A673 (cell line): ENCODE measurements around the gene ATG2B. TPM values are rescaled to one million over a fixed set of nuclear protein-coding genes. Genes with fewer than 3 reads are reported as not detected.

ENCODE experiments used
- BruUV-seq: library from RNA; stranded (reverse); fragments of 400-500 nt; replicated peaks from 2 replicates; lab custom pipeline; 2021; lab: Mats Ljungman, UMichigan
- CTCF ChIA-PET: fragments of 300-600 bp; sonication (Branson Sonifier 250); formaldehyde crosslinking; loops from one replicate; lab custom pipeline; 2022; ENCODE audit warnings: antibody characterized with exemption; lab: Charles Lee
- POLR2A ChIA-PET: fragments of 300-600 bp; sonication (Branson Sonifier 250); formaldehyde crosslinking; loops from one replicate; lab custom pipeline; 2022; ENCODE audit warnings: antibody characterized with exemption; ENCODE audit not compliant: low non-redundant PET; lab: Charles Lee
- DNase-seq: peaks from one replicate; pipeline ENCODE4 v3.0.0-alpha.2; 2015; ENCODE audit warnings: low spot score
- H3K27ac ChIP-seq: fragments of 200-600 bp; sonication (generic); 2 replicates; pipeline ENCODE4 v1.5.1; 2016; ENCODE audit warnings: mixed run types, low read depth, mild to moderate bottlenecking, mixed read lengths, antibody characterized with exemption, low read length; ENCODE audit not compliant: poor library complexity, severe bottlenecking
- H3K27me3 ChIP-seq: fragments of 200-600 bp; sonication (generic); replicated peaks from 2 replicates; pipeline ENCODE4 v1.6.1; 2017; ENCODE audit warnings: mixed run types, low read depth, mild to moderate bottlenecking, mixed read lengths, antibody characterized with exemption, low read length; ENCODE audit not compliant: insufficient read depth, poor library complexity
- H3K36me3 ChIP-seq: fragments of 200-600 bp; sonication (generic); 2 replicates; pipeline ENCODE4 v1.6.1; 2016; ENCODE audit warnings: mixed run types, mild to moderate bottlenecking, mixed read lengths, antibody characterized with exemption, low read length; ENCODE audit not compliant: insufficient read depth, poor library complexity, severe bottlenecking
- H3K4me1 ChIP-seq: fragments of 200-600 bp; sonication (generic); 2 replicates; pipeline ENCODE4 v1.6.1; 2017; ENCODE audit warnings: mixed run types, mild to moderate bottlenecking, mixed read lengths, antibody characterized with exemption, low read length; ENCODE audit not compliant: insufficient read depth, poor library complexity, severe bottlenecking
- H3K4me3 ChIP-seq: fragments of 200-600 bp; sonication (generic); 2 replicates; pipeline ENCODE4 v1.5.1; 2016; ENCODE audit warnings: low read depth, mixed run types, mild to moderate bottlenecking, mixed read lengths, low read length; ENCODE audit not compliant: poor library complexity, severe bottlenecking
- H3K9me3 ChIP-seq: fragments of 200-600 bp; sonication (generic); 2 replicates; pipeline ENCODE4 v1.6.1; 2016; ENCODE audit warnings: mixed run types, low read depth, mild to moderate bottlenecking, mixed read lengths, antibody characterized with exemption, low read length; ENCODE audit not compliant: poor library complexity, severe bottlenecking
- CTCF ChIP-seq: fragments of 300-800, 200-600 bp; sonication (generic); conservative IDR thresholded peaks from 2 replicates; pipeline ENCODE4 v1.5.1; 2017; ENCODE audit warnings: low read depth, mild to moderate bottlenecking, antibody characterized with exemption, low read length, moderate library complexity, mixed read lengths
- EZH2 ChIP-seq: fragments of 200-600 bp; sonication (generic); IDR thresholded peaks from 2 replicates; pipeline ENCODE4 v1.6.1; 2017; ENCODE audit warnings: borderline replicate concordance, low read depth, mild to moderate bottlenecking, mixed read lengths, antibody characterized with exemption, low read length; ENCODE audit not compliant: poor library complexity, severe bottlenecking
- intact Hi-C: fragments of 100-400 bp; cut with micrococcal nuclease; formaldehyde crosslinking; loops from one replicate; pipeline ENCODE4 v1.10.0; 2022; ENCODE audit not compliant: unreplicated experiment
- total RNA-seq: library from RNA; stranded (reverse); gene quantifications from 2 replicates; pipeline ENCODE4 v1.2.3, GENCODE V29; 2021

ATG2B gene
- total RNA-seq, 1 experiment from 2014 or later = 22.7 TPM

- Histone ChIP-seq H3K9me3 (no peaks in the 10 kb centered on the region), H3K36me3 (no peaks in the 10 kb centered on the region), H3K27me3 (no peaks in the 10 kb centered on the region), H3K27ac (no peak overlapping the region), H3K4me1 (no peaks in the 10 kb centered on the region), H3K4me3 (no peak overlapping the region)
- TF ChIP-seq CTCF (no peak), EZH2 (no peak)
- ChIA-PET CTCF (no interaction called here), POLR2A (no interaction called here)
- no peak for DNase-seq
- no TSS peak for BruUV-seq
- intact Hi-C loops = no loop called here
These were observed 123.4 kb downstream of the ATG2B start for GRCh38 chr14:96239711-96240141.

- Histone ChIP-seq H3K4me3 (no peak overlapping the region), H3K9me3 (no peaks in the 10 kb centered on the region), H3K27me3 (no peaks in the 10 kb centered on the region), H3K36me3 (no peaks in the 10 kb centered on the region), H3K27ac (no peak overlapping the region), H3K4me1 (no peaks in the 10 kb centered on the region)
- TF ChIP-seq CTCF = no peak
- TF ChIP-seq EZH2 = no peak
- intact Hi-C loops = no loop called here
- ChIA-PET CTCF (no interaction called here), POLR2A (no interaction called here)
- no TSS peak for BruUV-seq
- DNase-seq = no peak
These were observed 124.4 kb downstream of the ATG2B start for GRCh38 chr14:96238676-96239265.

- intact Hi-C loops = no loop called here
- Histone ChIP-seq H3K4me1 (no peaks in the 10 kb centered on the region), H3K27me3 (no peaks in the 10 kb centered on the region), H3K9me3 (no peaks in the 10 kb centered on the region), H3K4me3 (no peak overlapping the region), H3K27ac (no peak overlapping the region), H3K36me3 (no peaks in the 10 kb centered on the region)
- no peak for DNase-seq
- POLR2A ChIA-PET = no interaction called here
- CTCF ChIA-PET = no interaction called here
- no TSS peak for BruUV-seq
- no peak for TF ChIP-seq EZH2
- no peak for TF ChIP-seq CTCF
These were observed 125.5 kb downstream of the ATG2B start for GRCh38 chr14:96237641-96238040.
